Measurements from ENCODE around the gene MPV17L2. TPM values are rescaled to one million over a fixed set of nuclear protein-coding genes. Genes with fewer than 3 reads are reported as not detected.
A peak's percentile ranks its signal among the peaks of the same experiment; 100 is the strongest.

MPV17L2 gene
- polyA plus RNA-seq, 4 donors, result 6.0 to 25.9 (median 17.2) TPM

GRCh38 chr19:18173054-18173571 is 19.9 kb upstream of the MPV17L2 start:
- peak overlapping the region in 1 of 3 donors; percentile 91 for H3K4me3 ChIP-seq (ENCODE audit: low read depth in 1 of 3, low read length in 3 of 3)
- FAIRE-seq, result no peak
- WGBS, 3 donors, result 42 to 62% (median 56%) methylated on average over 15 to 18 of the region's 18 CpGs
- H3K27ac ChIP-seq (ENCODE audit: low read depth in 1 of 3, low read length in 2 of 3), result peak overlapping the region in 2 of 3 donors; percentile 77 to 91
- H3K9me3 ChIP-seq (ENCODE audit: control insufficient read depth in 2 of 2, insufficient read depth in 1 of 2, low read depth in 1 of 2, low read length in 1 of 2), result peaks cover 0 to 2% of the 10 kb centered on the region in 2 donors
- peaks cover 3 to 81% (median 4%) of the 10 kb centered on the region in 3 donors for H3K36me3 ChIP-seq (ENCODE audit: control insufficient read depth in 3 of 3, insufficient read depth in 2 of 3, low read depth in 1 of 3, low read length in 3 of 3)
- no peaks in the 10 kb centered on the region for H3K27me3 ChIP-seq (ENCODE audit: control insufficient read depth in 3 of 3, insufficient read depth in 3 of 3, low read length in 3 of 3)
- no peak for DNase-seq
- H3K4me1 ChIP-seq (ENCODE audit: control insufficient read depth in 3 of 3, insufficient read depth in 2 of 3, low read depth in 1 of 3, low read length in 2 of 3), result peaks cover 0 to 31% (median 0%) of the 10 kb centered on the region in 3 donors

DNA sequence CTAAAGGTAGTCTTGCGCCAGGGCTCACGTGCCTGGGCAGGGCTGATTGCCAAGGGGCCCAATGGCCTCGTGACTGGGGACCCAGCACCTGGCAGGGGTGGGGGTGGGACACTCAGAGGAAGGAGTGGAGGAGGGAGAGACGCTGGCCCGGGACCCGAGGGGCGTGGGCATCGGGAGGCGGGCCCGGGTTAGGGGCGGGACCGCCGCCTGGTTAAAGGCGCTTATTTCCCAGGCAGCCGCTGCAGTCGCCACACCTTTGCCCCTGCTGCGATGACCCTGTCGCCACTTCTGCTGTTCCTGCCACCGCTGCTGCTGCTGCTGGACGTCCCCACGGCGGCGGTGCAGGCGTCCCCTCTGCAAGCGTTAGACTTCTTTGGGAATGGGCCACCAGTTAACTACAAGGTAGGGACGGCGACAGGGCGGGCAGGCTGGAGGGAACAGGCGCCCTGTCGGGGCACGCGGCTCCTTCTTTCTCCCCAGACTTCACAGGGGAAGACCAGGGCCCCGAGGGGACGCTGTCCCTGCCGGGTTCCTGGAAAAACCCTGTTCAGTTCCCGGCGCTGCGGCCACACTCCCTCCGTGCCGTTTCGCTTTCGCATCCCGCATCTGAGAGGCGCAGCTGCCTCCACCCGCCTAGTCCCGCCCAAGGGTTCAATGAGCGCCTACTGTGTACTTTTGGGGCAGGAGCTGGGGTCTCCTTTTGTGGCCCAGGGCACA is 19.3 kb upstream of the MPV17L2 start, which contains the start of gene IFI30:
IFI30 (plus strand) TSS at position 242 of the 717 bp plus-strand sequence; CDS start at position 271, 29 bp downstream.
- FAIRE-seq (no peak), DNase-seq (peak; percentile 79 to 97)
- Histone ChIP-seq H3K9me3 (ENCODE audit: control insufficient read depth in 2 of 2, insufficient read depth in 1 of 2, low read depth in 1 of 2, low read length in 1 of 2) (no peaks in the 10 kb centered on the region), H3K4me3 (ENCODE audit: low read depth in 1 of 3, low read length in 3 of 3) (peak within 1 kb of the TSS; percentile 64 to 91 (median 64)), H3K27me3 (ENCODE audit: control insufficient read depth in 3 of 3, insufficient read depth in 3 of 3, low read length in 3 of 3) (no peaks in the 10 kb centered on the region), H3K27ac (ENCODE audit: low read depth in 1 of 3, low read length in 2 of 3) (peak within 1 kb of the TSS; percentile 46 to 91 (median 77)), H3K36me3 (ENCODE audit: control insufficient read depth in 3 of 3, insufficient read depth in 2 of 3, low read depth in 1 of 3, low read length in 3 of 3) (peaks cover 3 to 81% (median 4%) of the 10 kb centered on the region in 3 donors), H3K4me1 (ENCODE audit: control insufficient read depth in 3 of 3, insufficient read depth in 2 of 3, low read depth in 1 of 3, low read length in 2 of 3) (peaks cover 0 to 31% (median 0%) of the 10 kb centered on the region in 3 donors)
- WGBS, 3 donors, result 1% methylated on average over 39 to 47 of the region's 47 CpGs

GRCh38 chr19:18174983-18175382 is 18.0 kb upstream of the MPV17L2 start:
- no peaks in the 10 kb centered on the region for H3K27me3 ChIP-seq (ENCODE audit: control insufficient read depth in 3 of 3, insufficient read depth in 3 of 3, low read length in 3 of 3)
- H3K27ac ChIP-seq (ENCODE audit: low read depth in 1 of 3, low read length in 2 of 3), result peak overlapping the region in 1 of 3 donors; percentile 77
- 47 to 72% (median 67%) methylated on average over 11 of the region's 11 CpGs for WGBS, 3 donors
- peaks cover 0 to 75% (median 4%) of the 10 kb centered on the region in 3 donors for H3K36me3 ChIP-seq (ENCODE audit: control insufficient read depth in 3 of 3, insufficient read depth in 2 of 3, low read depth in 1 of 3, low read length in 3 of 3)
- H3K4me3 ChIP-seq (ENCODE audit: low read depth in 1 of 3, low read length in 3 of 3), result peak overlapping the region in 1 of 3 donors; percentile 91
- no peaks in the 10 kb centered on the region for H3K9me3 ChIP-seq (ENCODE audit: control insufficient read depth in 2 of 2, insufficient read depth in 1 of 2, low read depth in 1 of 2, low read length in 1 of 2)
- FAIRE-seq (no peak), DNase-seq (no peak)
- peaks cover 0 to 31% (median 0%) of the 10 kb centered on the region in 3 donors for H3K4me1 ChIP-seq (ENCODE audit: control insufficient read depth in 3 of 3, insufficient read depth in 2 of 3, low read depth in 1 of 3, low read length in 2 of 3)

GRCh38 chr19:18176367-18177310 is 16.4 kb upstream of the MPV17L2 start:
- 76 to 90% (median 85%) methylated on average over 19 of the region's 19 CpGs for WGBS, 3 donors
- no peaks in the 10 kb centered on the region for H3K9me3 ChIP-seq (ENCODE audit: control insufficient read depth in 2 of 2, insufficient read depth in 1 of 2, low read depth in 1 of 2, low read length in 1 of 2)
- no peak overlapping the region for H3K4me3 ChIP-seq (ENCODE audit: low read depth in 1 of 3, low read length in 3 of 3)
- no peak for FAIRE-seq
- H3K36me3 ChIP-seq (ENCODE audit: control insufficient read depth in 3 of 3, insufficient read depth in 2 of 3, low read depth in 1 of 3, low read length in 3 of 3), result peaks cover 0 to 58% (median 4%) of the 10 kb centered on the region in 3 donors
- no peak for DNase-seq
- H3K27me3 ChIP-seq (ENCODE audit: control insufficient read depth in 3 of 3, insufficient read depth in 3 of 3, low read length in 3 of 3), result no peaks in the 10 kb centered on the region
- H3K4me1 ChIP-seq (ENCODE audit: control insufficient read depth in 3 of 3, insufficient read depth in 2 of 3, low read depth in 1 of 3, low read length in 2 of 3), result peaks cover 0 to 31% (median 0%) of the 10 kb centered on the region in 3 donors
- no peak overlapping the region for H3K27ac ChIP-seq (ENCODE audit: low read depth in 1 of 3, low read length in 2 of 3)

GRCh38 chr19:18179957-18180356 is 13.1 kb upstream of the MPV17L2 start:
- no peaks in the 10 kb centered on the region for H3K9me3 ChIP-seq (ENCODE audit: control insufficient read depth in 2 of 2, insufficient read depth in 1 of 2, low read depth in 1 of 2, low read length in 1 of 2)
- H3K27me3 ChIP-seq (ENCODE audit: control insufficient read depth in 3 of 3, insufficient read depth in 3 of 3, low read length in 3 of 3), result no peaks in the 10 kb centered on the region
- FAIRE-seq, result no peak
- DNase-seq, result no peak
- no peak overlapping the region for H3K4me3 ChIP-seq (ENCODE audit: low read depth in 1 of 3, low read length in 3 of 3)
- peaks cover 0 to 40% (median 4%) of the 10 kb centered on the region in 3 donors for H3K36me3 ChIP-seq (ENCODE audit: control insufficient read depth in 3 of 3, insufficient read depth in 2 of 3, low read depth in 1 of 3, low read length in 3 of 3)
- H3K27ac ChIP-seq (ENCODE audit: low read depth in 1 of 3, low read length in 2 of 3), result no peak overlapping the region
- WGBS, 3 donors, result 81 to 89% (median 86%) methylated on average over 5 of the region's 5 CpGs
- peaks cover 0 to 10% (median 0%) of the 10 kb centered on the region in 3 donors for H3K4me1 ChIP-seq (ENCODE audit: control insufficient read depth in 3 of 3, insufficient read depth in 2 of 3, low read depth in 1 of 3, low read length in 2 of 3)

GRCh38 chr19:18183529-18183928 is 9.5 kb upstream of the MPV17L2 start:
- Histone ChIP-seq H3K4me1 (ENCODE audit: control insufficient read depth in 3 of 3, insufficient read depth in 2 of 3, low read depth in 1 of 3, low read length in 2 of 3) (no peaks in the 10 kb centered on the region), H3K27me3 (ENCODE audit: control insufficient read depth in 3 of 3, insufficient read depth in 3 of 3, low read length in 3 of 3) (no peaks in the 10 kb centered on the region), H3K4me3 (ENCODE audit: low read depth in 1 of 3, low read length in 3 of 3) (no peak overlapping the region), H3K9me3 (ENCODE audit: control insufficient read depth in 2 of 2, insufficient read depth in 1 of 2, low read depth in 1 of 2, low read length in 1 of 2) (no peaks in the 10 kb centered on the region), H3K36me3 (ENCODE audit: control insufficient read depth in 3 of 3, insufficient read depth in 2 of 3, low read depth in 1 of 3, low read length in 3 of 3) (peaks cover 0 to 8% (median 0%) of the 10 kb centered on the region in 3 donors), H3K27ac (ENCODE audit: low read depth in 1 of 3, low read length in 2 of 3) (no peak overlapping the region)
- DNase-seq, result peak; percentile 41 to 58
- no peak for FAIRE-seq

- Histone ChIP-seq H3K4me3 (ENCODE audit: low read depth in 1 of 3, low read length in 3 of 3) (no peak overlapping the region), H3K36me3 (ENCODE audit: control insufficient read depth in 3 of 3, insufficient read depth in 2 of 3, low read depth in 1 of 3, low read length in 3 of 3) (no peaks in the 10 kb centered on the region), H3K9me3 (ENCODE audit: control insufficient read depth in 2 of 2, insufficient read depth in 1 of 2, low read depth in 1 of 2, low read length in 1 of 2) (no peaks in the 10 kb centered on the region), H3K27me3 (ENCODE audit: control insufficient read depth in 3 of 3, insufficient read depth in 3 of 3, low read length in 3 of 3) (no peaks in the 10 kb centered on the region), H3K27ac (ENCODE audit: low read depth in 1 of 3, low read length in 2 of 3) (no peak overlapping the region), H3K4me1 (ENCODE audit: control insufficient read depth in 3 of 3, insufficient read depth in 2 of 3, low read depth in 1 of 3, low read length in 2 of 3) (no peaks in the 10 kb centered on the region)
- DNase-seq (no peak), FAIRE-seq (no peak)
- 66 to 89% (median 87%) methylated on average over 6 of the region's 6 CpGs for WGBS, 3 donors
These were observed 7.5 kb upstream of the MPV17L2 start for GRCh38 chr19:18185538-18185937.

GRCh38 chr19:18190278-18190677 is 2.7 kb upstream of the MPV17L2 start:
- 93 to 94% (median 94%) methylated on average over 4 of the region's 4 CpGs for WGBS, 3 donors

More at GRCh38 chr19:18190278-18190677, 2.7 kb upstream of the MPV17L2 start:
- H3K9me3 ChIP-seq (ENCODE audit: control insufficient read depth in 2 of 2, insufficient read depth in 1 of 2, low read depth in 1 of 2, low read length in 1 of 2), result no peaks in the 10 kb centered on the region
- peaks cover 3 to 20% (median 9%) of the 10 kb centered on the region in 3 donors for H3K4me1 ChIP-seq (ENCODE audit: control insufficient read depth in 3 of 3, insufficient read depth in 2 of 3, low read depth in 1 of 3, low read length in 2 of 3)
- H3K27ac ChIP-seq (ENCODE audit: low read depth in 1 of 3, low read length in 2 of 3), result no peak overlapping the region
- peaks cover 0 to 5% (median 0%) of the 10 kb centered on the region in 3 donors for H3K36me3 ChIP-seq (ENCODE audit: control insufficient read depth in 3 of 3, insufficient read depth in 2 of 3, low read depth in 1 of 3, low read length in 3 of 3)
- DNase-seq (no peak), FAIRE-seq (no peak)
- no peak overlapping the region for H3K4me3 ChIP-seq (ENCODE audit: low read depth in 1 of 3, low read length in 3 of 3)
- H3K27me3 ChIP-seq (ENCODE audit: control insufficient read depth in 3 of 3, insufficient read depth in 3 of 3, low read length in 3 of 3), result no peaks in the 10 kb centered on the region

Measured in small intestine (tissue), 7 donors.